Measurements from ENCODE around the gene RSAD1. TPM values are rescaled to one million over a fixed set of nuclear protein-coding genes. Genes with fewer than 3 reads are reported as not detected.

The RSAD1 gene
- total and polyA plus RNA-seq, 2 donors from 2014 or later = 38.9 to 39.9 TPM

- Histone ChIP-seq H3K4me3 (ENCODE audit: low read length in 3 of 3) (no peak overlapping the region), H3K9me3 (ENCODE audit: control insufficient read depth in 2 of 3, insufficient read depth in 1 of 3, low read length in 3 of 3) (no peaks in the 10 kb centered on the region), H3K9ac (ENCODE audit: low read length in 3 of 3) (no peak overlapping the region), H3K27ac (ENCODE audit: low read depth in 2 of 2, low read length in 2 of 2) (no peak overlapping the region), H3K27me3 (ENCODE audit: control insufficient read depth, insufficient read depth, low read length) (no peaks in the 10 kb centered on the region), H3K36me3 (ENCODE audit: control insufficient read depth in 2 of 3, insufficient read depth in 3 of 3, low read length in 3 of 3) (peaks cover 0 to 24% (median 11%) of the 10 kb centered on the region in 3 donors), H3K4me1 (ENCODE audit: control insufficient read depth in 2 of 3, insufficient read depth in 2 of 3, low read depth in 1 of 3, low read length in 3 of 3) (peaks cover 0 to 6% (median 5%) of the 10 kb centered on the region in 3 donors)
- TF ChIP-seq, protein P1, sequence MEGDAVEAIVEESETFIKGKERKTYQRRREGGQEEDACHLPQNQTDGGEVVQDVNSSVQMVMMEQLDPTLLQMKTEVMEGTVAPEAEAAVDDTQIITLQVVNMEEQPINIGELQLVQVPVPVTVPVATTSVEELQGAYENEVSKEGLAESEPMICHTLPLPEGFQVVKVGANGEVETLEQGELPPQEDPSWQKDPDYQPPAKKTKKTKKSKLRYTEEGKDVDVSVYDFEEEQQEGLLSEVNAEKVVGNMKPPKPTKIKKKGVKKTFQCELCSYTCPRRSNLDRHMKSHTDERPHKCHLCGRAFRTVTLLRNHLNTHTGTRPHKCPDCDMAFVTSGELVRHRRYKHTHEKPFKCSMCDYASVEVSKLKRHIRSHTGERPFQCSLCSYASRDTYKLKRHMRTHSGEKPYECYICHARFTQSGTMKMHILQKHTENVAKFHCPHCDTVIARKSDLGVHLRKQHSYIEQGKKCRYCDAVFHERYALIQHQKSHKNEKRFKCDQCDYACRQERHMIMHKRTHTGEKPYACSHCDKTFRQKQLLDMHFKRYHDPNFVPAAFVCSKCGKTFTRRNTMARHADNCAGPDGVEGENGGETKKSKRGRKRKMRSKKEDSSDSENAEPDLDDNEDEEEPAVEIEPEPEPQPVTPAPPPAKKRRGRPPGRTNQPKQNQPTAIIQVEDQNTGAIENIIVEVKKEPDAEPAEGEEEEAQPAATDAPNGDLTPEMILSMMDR (IDR thresholded peaks at IDR 0.05; ENCODE audit: borderline replicate concordance, extremely low read depth, insufficient read depth) = no peak
- DNase-seq (no peak), FAIRE-seq (no peak)
- intact Hi-C loops (cut with DNase I) = no loop called here
These were observed 20.4 kb upstream of the RSAD1 start for GRCh38 chr17:50458270-50458669.

- no peak overlapping the region for H3K9ac ChIP-seq (ENCODE audit: low read length in 3 of 3)
- DNase-seq (no peak), FAIRE-seq (no peak)
- H3K36me3 ChIP-seq (ENCODE audit: control insufficient read depth in 2 of 3, insufficient read depth in 3 of 3, low read length in 3 of 3) = peaks cover 0 to 27% (median 11%) of the 10 kb centered on the region in 3 donors
- H3K27ac ChIP-seq (ENCODE audit: low read depth in 2 of 2, low read length in 2 of 2) = no peak overlapping the region
- no peaks in the 10 kb centered on the region for H3K9me3 ChIP-seq (ENCODE audit: control insufficient read depth in 2 of 3, insufficient read depth in 1 of 3, low read length in 3 of 3)
- intact Hi-C loops (cut with DNase I) = no loop called here
- peaks cover 0 to 6% (median 5%) of the 10 kb centered on the region in 3 donors for H3K4me1 ChIP-seq (ENCODE audit: control insufficient read depth in 2 of 3, insufficient read depth in 2 of 3, low read depth in 1 of 3, low read length in 3 of 3)
- TF ChIP-seq, protein P1 (IDR thresholded peaks at IDR 0.05; ENCODE audit: borderline replicate concordance, extremely low read depth, insufficient read depth) = no peak
- H3K27me3 ChIP-seq (ENCODE audit: control insufficient read depth, insufficient read depth, low read length) = no peaks in the 10 kb centered on the region
- no peak overlapping the region for H3K4me3 ChIP-seq (ENCODE audit: low read length in 3 of 3)
These were observed 19.7 kb upstream of the RSAD1 start for GRCh38 chr17:50458701-50459676.

GRCh38 chr17:50459756-50460155 is 18.9 kb upstream of the RSAD1 start:
- TF ChIP-seq, protein P1 (IDR thresholded peaks at IDR 0.05; ENCODE audit: borderline replicate concordance, extremely low read depth, insufficient read depth) = no peak
- Histone ChIP-seq H3K9ac (ENCODE audit: low read length in 3 of 3) (no peak overlapping the region), H3K4me3 (ENCODE audit: low read length in 3 of 3) (no peak overlapping the region), H3K27ac (ENCODE audit: low read depth in 2 of 2, low read length in 2 of 2) (no peak overlapping the region), H3K4me1 (ENCODE audit: control insufficient read depth in 2 of 3, insufficient read depth in 2 of 3, low read depth in 1 of 3, low read length in 3 of 3) (peaks cover 0 to 6% (median 5%) of the 10 kb centered on the region in 3 donors), H3K9me3 (ENCODE audit: control insufficient read depth in 2 of 3, insufficient read depth in 1 of 3, low read length in 3 of 3) (no peaks in the 10 kb centered on the region), H3K36me3 (ENCODE audit: control insufficient read depth in 2 of 3, insufficient read depth in 3 of 3, low read length in 3 of 3) (peaks cover 0 to 28% (median 11%) of the 10 kb centered on the region in 3 donors), H3K27me3 (ENCODE audit: control insufficient read depth, insufficient read depth, low read length) (no peaks in the 10 kb centered on the region)
- no peak for DNase-seq
- intact Hi-C loops (cut with DNase I) = no loop called here
- no peak for FAIRE-seq

All from kidney (tissue), 14 donors.